NCI-H2107 treated with DMSO at 0.1 percent for 48 hours (cell line): ENCODE data around the gene TOGARAM1.
A peak's percentile ranks its signal among the peaks of the same experiment; 100 is the strongest.

ENCODE experiments used
- DNase-seq: peaks from one replicate; lab custom pipeline; 2025; ENCODE audit not compliant: unreplicated experiment; lab: John Stamatoyannopoulos, UW

Gene TOGARAM1

GRCh38 chr14:44961554-44962333, at the start of gene TOGARAM1, which contains the start of gene KLHL28:
Gene TOGARAM1, plus strand, starts transcription at chr14:44962190. Its CDS starts 232 bp downstream, at chr14:44962422.
Gene KLHL28, minus strand, starts transcription at chr14:44961947. Its CDS starts 16,019 bp downstream, at chr14:44945928.
- peak; percentile 100 for DNase-seq

- DNase-seq = no peak
Observed at GRCh38 chr14:44914849-44915248, 47.1 kb upstream of the TOGARAM1 start.

- DNase-seq = no peak
Observed at GRCh38 chr14:44928793-44929192, 33.2 kb upstream of the TOGARAM1 start.

GRCh38 chr14:44935155-44935554, 26.8 kb upstream of the TOGARAM1 start:
- no peak for DNase-seq

- DNase-seq = no peak
Observed at GRCh38 chr14:44937547-44937946, 24.4 kb upstream of the TOGARAM1 start.

GRCh38 chr14:44940211-44940610, 21.8 kb upstream of the TOGARAM1 start:
- DNase-seq = no peak

GRCh38 chr14:44940944-44941343, 21.0 kb upstream of the TOGARAM1 start:
- no peak for DNase-seq

GRCh38 chr14:44941591-44941990, 20.4 kb upstream of the TOGARAM1 start:
- no peak for DNase-seq

GRCh38 chr14:44942436-44942835, 19.6 kb upstream of the TOGARAM1 start:
- DNase-seq = no peak

GRCh38 chr14:44944107-44944506, 17.9 kb upstream of the TOGARAM1 start:
- no peak for DNase-seq

GRCh38 chr14:44945264-44945663, 16.7 kb upstream of the TOGARAM1 start:
- no peak for DNase-seq

GRCh38 chr14:44951051-44951450, 10.9 kb upstream of the TOGARAM1 start:
- no peak for DNase-seq

- no peak for DNase-seq
Observed at GRCh38 chr14:44952391-44953110, 9.4 kb upstream of the TOGARAM1 start.

- no peak for DNase-seq
Observed at GRCh38 chr14:44954750-44955149, 7.2 kb upstream of the TOGARAM1 start.

GRCh38 chr14:44955528-44955927, 6.5 kb upstream of the TOGARAM1 start:
- no peak for DNase-seq

GRCh38 chr14:44956866-44957265, 5.1 kb upstream of the TOGARAM1 start:
- DNase-seq = no peak

- no peak for DNase-seq
Observed at GRCh38 chr14:44959538-44959937, 2.5 kb upstream of the TOGARAM1 start.

GRCh38 chr14:44960146-44960545, 1.8 kb upstream of the TOGARAM1 start:
- DNase-seq = peak; percentile 26

GRCh38 chr14:44960646-44961045, 1.3 kb upstream of the TOGARAM1 start:
- no peak for DNase-seq

GRCh38 chr14:44961151-44961553, 838 bp upstream of the TOGARAM1 start:
- no peak for DNase-seq

- peak; percentile 86 for DNase-seq
Observed at GRCh38 chr14:44962334-44963043, 499 bp downstream of the TOGARAM1 start.
